Measurements from ENCODE around the gene DLAT.
"Not testable (repeated sequence)": the region's sequence is repeated elsewhere in the genome, so short reads cannot be mapped to it uniquely, and the experiment has no call there.

DLAT gene

GRCh38 chr11:112005422-112006094 lies 19.6 kb upstream of the DLAT start:
- no peak for DNase-seq

- not testable (repeated sequence) for DNase-seq
These were observed 19.1 kb upstream of the DLAT start for GRCh38 chr11:112006095-112006441.

- DNase-seq, result not testable (repeated sequence)
These were observed 13.8 kb upstream of the DLAT start for GRCh38 chr11:112011451-112011850.

- DNase-seq, result no peak
These were observed 12.3 kb upstream of the DLAT start for GRCh38 chr11:112012874-112013273.

DNA sequence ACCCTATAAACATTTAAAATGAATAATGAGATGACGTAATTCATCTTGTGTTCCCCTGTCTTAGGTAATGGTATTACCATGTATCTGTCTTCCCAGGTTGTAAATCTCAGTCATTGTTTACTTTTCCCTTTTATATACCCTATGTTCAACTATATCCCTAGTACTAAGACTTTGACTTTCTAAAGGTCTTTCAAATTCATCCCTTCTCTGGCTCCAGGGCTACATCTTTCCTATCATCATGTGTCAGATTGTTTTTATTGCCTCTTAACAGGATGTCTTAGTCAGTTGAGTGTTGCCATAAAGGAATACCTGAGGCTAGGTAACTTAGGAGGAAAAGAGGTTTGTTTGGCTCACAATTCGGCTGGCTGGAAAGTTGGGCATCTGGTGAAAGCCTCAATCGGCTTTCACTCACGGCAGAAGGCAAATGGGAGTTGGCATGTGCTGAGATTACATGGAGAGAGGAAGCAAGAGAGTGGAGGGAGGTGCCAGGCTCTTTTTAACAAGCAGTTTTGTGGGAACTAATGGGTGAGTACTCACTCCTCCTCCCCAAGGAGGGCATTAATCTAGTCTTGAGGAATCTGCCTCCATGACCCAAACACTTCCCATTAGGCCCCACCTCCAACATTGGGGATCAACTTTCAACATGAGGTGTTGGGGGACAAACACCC lies 11.6 kb upstream of the DLAT start:
- DNase-seq, result no peak

DNA sequence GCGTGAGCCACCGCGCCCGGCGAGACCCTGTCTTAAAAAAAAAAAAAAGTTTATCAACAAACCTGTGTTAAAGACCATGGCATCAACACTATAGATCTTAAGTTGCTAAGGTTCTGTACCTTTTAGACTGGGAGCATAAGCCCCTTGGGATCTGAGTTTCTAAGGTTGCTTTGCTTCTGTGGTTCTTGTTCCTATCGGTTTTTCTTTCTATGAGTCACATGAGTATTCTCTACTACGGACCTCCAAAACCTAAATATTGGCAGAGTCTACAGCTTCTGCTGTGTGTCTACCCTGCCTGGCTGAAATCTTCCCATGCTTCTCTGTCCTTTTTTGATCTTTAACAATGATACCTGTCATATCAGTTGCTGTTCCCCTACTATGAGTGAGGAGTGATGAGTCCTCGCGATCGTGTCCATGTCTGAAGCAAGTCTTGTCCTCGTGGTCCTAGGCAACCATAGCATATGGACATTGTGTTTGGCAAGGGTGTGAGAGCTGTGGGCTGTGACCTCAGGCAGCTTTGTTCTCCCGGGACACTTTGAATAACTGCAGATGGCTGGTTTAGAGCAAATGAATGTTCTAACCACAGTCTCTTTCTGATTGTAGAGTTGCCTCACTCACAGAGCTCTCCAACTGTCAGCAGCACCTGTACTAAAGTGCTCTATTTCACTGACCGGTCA lies 9.0 kb upstream of the DLAT start:
- no peak for DNase-seq

GRCh38 chr11:112016765-112017376 lies 8.3 kb upstream of the DLAT start:
- no peak for DNase-seq

- no peak for DNase-seq
These were observed 7.7 kb upstream of the DLAT start for GRCh38 chr11:112017538-112017937.

GRCh38 chr11:112019066-112019465 lies 6.1 kb upstream of the DLAT start:
- no peak for DNase-seq

GRCh38 chr11:112023104-112023503 lies 2.1 kb upstream of the DLAT start:
- DNase-seq, result no peak

DNA sequence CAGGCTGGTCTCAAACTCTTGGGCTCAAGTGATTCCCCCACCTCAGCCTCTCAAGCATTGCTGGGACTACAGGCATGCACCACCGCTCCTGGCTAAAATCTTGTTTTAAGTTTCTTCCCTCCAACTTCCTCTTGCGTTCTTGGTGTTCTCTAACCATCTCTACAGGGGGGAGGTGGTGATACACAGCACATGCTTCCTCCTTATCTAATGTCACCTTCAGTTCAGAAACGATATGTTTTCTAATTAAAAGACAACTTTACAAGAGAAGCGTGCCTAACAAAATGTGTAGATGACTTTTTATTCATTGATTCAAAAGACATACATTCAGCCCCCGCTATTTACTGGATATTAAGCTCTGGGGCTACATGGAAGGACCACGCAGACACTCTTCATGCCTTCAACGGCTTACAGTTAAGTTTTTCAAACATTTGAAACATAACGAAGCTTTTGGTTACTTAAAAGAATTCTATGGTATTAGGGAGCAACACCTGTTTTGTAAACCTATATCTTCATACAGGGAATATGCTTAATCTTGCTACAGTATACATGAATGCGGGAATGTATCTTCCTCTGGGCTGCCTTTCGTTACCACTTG lies 933 bp upstream of the DLAT start:
- no peak for DNase-seq

GRCh38 chr11:112025707-112026106 lies 499 bp downstream of the DLAT start:
- DNase-seq, result no peak

- not testable (repeated sequence) for DNase-seq
These were observed 1.7 kb downstream of the DLAT start for GRCh38 chr11:112026784-112027410.

DNA sequence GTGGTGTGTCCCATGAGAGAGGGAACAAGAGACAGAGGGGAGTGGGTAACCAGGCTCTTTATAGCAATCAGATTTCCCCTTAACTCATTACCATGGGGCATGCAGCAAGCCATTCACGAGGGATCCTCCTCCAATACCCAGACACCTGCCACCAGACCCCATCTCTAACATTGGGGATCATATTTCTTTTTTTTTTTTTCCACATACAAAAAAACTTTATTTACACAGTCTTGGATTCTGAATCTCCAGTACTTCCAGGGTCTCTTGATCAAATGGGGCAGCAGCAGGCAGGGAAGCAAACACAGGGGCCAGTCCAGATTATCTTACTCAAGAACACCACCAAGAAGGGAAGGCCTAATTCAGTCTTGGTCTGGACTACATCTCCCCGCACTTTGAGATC lies 4.3 kb downstream of the DLAT start:
- DNase-seq, result no peak

- DNase-seq, result no peak
These were observed 8.7 kb downstream of the DLAT start for GRCh38 chr11:112033902-112034301.

DNA sequence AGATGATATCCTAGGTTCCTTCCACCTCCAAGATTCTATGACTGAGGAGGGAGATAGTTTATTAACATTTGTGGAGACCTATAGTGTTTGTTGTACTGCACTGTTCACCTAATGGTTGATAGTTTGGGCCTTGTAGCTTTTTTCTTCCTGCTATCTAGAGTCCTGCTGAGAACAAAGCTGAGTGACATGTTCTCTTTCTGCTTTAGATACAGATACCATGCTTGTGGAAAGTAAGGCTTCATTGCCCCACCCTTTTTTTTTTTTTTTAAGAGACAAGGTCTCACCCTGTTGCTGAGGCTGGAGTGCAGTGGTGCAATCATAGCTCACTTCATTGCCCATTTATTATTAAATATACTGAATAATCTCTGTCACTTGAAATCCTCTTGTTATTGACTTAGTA lies 12.3 kb downstream of the DLAT start:
- no peak for DNase-seq

DNA sequence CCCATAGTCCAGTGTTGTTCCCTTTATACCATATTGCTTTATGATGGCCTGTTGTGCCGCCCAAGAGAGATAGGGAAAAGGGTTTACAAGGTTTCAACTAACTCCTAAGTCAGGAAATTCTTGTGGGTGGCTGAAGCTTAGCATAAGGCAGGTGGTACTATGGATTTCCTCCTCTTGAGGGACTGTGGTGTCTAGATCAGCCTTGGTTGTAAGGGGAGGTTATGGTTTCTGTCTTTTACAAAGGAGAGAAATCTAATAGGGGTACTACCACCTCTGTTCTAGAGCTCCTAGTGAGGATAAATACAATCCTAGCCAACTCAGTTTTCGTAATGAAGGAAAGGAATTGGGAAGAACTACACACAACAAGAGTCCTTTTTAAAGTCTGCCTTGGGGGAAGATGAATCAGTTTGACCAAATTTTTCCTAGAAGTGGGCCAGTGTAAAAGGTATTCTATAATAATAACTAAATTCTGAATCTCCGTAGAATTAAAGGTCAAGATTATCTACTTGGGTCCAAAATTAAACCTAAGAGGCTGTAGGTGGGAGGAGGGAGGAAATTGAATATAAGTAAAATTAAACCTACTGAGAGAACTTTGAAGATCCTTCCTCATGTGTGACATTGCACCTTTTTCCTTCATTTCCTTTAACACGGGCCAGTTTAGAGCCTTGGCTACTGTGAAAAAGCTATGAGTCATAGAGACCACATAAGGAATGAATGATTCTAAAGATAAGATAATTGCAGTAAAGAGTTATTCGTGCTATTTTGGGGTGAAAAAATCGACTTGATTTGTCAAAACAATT lies 17.2 kb downstream of the DLAT start:
- no peak for DNase-seq

- DNase-seq, result no peak
These were observed 17.7 kb downstream of the DLAT start for GRCh38 chr11:112042961-112043304.

- no peak for DNase-seq
These were observed 19.8 kb downstream of the DLAT start for GRCh38 chr11:112044961-112045360.

DNA sequence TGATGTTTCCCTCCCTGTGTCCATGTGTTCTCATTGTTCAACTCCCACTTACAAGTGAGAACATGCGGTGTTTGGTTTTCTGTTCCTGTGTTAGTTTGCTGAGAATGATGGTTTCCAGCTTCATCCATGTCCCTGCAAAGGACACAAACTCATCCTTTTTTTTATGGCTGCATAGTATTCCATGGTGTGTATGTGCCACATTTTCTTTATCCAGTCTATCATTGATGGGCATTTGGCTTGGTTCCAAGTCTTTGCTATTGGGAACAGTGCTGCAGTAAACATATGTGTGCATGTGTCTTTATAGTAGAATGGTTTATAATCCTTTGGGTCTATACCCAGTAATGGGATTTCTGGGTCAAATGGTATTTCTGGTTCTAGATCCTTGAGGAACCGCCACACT lies 21.4 kb downstream of the DLAT start:
- DNase-seq, result not testable (repeated sequence)

GRCh38 chr11:112048256-112048655 lies 23.0 kb downstream of the DLAT start:
- not testable (repeated sequence) for DNase-seq

GRCh38 chr11:112049777-112050176 lies 24.6 kb downstream of the DLAT start:
- no peak for DNase-seq
